SJSA1 (cell line): ENCODE results near the gene BCAP31. TPM values are rescaled to one million over a fixed set of nuclear protein-coding genes. Genes with fewer than 3 reads are reported as not detected.
"Not testable (repeated sequence)": the region's sequence is repeated elsewhere in the genome, so short reads cannot be mapped to it uniquely, and the experiment has no call there.

Experiments
- DNase-seq, 2 experiments: peaks; one replicate each; pipeline ENCODE4 v3.0.0-alpha.2; 2015 to 2020; ENCODE audit warnings: low spot score in 2 of 2, low read depth in 1 of 2
- H3K27ac ChIP-seq: fragments of 250-450 bp; sonication (Bioruptor Pico); 2 replicates; pipeline ENCODE4 v1.5.1; 2020; ENCODE audit warnings: mild to moderate bottlenecking, moderate library complexity
- H3K27me3 ChIP-seq: fragments of 250-450 bp; sonication (Bioruptor Pico); replicated peaks from 2 replicates; pipeline ENCODE4 v1.5.1; 2020; ENCODE audit warnings: mild to moderate bottlenecking, moderate library complexity
- H3K36me3 ChIP-seq: fragments of 250-450 bp; sonication (Bioruptor Pico); 2 replicates; pipeline ENCODE4 v1.5.1; 2020; ENCODE audit warnings: mild to moderate bottlenecking
- H3K4me1 ChIP-seq: fragments of 250-450 bp; sonication (Bioruptor Pico); replicated peaks from 2 replicates; pipeline ENCODE4 v1.6.1; 2021; ENCODE audit warnings: mild to moderate bottlenecking
- H3K4me3 ChIP-seq: fragments of 250-450 bp; sonication (Bioruptor Pico); 2 replicates; pipeline ENCODE4 v1.5.1; 2020; ENCODE audit warnings: mild to moderate bottlenecking
- H3K9me3 ChIP-seq: fragments of 250-450 bp; sonication (Bioruptor Pico); replicated peaks from 2 replicates; pipeline ENCODE4 v1.5.1; 2020; ENCODE audit warnings: mild to moderate bottlenecking
- total RNA-seq: library from RNA; depleted of rRNA; stranded (reverse); fragments of >200 nt; shearing (Covaris generic); gene quantifications from 2 replicates; pipeline ENCODE4 v1.2.3, GENCODE V29; 2014

Gene BCAP31
- total RNA-seq, 1 experiment from 2014 or later = 188 TPM

DNA sequence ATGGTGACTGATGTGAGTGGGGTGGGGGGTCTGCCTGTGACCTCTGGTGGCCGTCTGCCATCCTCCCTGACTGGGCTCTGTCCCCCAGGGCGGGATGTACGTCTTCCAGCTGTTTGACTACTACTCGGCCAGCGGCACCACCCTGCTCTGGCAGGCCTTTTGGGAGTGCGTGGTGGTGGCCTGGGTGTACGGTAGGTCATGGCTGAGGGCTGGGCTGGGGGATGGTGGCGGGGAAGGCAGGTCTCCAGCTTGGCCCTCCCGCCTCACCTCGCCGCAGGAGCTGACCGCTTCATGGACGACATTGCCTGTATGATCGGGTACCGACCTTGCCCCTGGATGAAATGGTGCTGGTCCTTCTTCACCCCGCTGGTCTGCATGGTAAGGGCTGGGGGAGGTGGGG, 29.9 kb downstream of the BCAP31 start:
- H3K27me3 ChIP-seq, DNase-seq, H3K4me1 ChIP-seq, H3K36me3 ChIP-seq, H3K4me3 ChIP-seq, H3K9me3 ChIP-seq, H3K27ac ChIP-seq: not testable (repeated sequence)

DNA sequence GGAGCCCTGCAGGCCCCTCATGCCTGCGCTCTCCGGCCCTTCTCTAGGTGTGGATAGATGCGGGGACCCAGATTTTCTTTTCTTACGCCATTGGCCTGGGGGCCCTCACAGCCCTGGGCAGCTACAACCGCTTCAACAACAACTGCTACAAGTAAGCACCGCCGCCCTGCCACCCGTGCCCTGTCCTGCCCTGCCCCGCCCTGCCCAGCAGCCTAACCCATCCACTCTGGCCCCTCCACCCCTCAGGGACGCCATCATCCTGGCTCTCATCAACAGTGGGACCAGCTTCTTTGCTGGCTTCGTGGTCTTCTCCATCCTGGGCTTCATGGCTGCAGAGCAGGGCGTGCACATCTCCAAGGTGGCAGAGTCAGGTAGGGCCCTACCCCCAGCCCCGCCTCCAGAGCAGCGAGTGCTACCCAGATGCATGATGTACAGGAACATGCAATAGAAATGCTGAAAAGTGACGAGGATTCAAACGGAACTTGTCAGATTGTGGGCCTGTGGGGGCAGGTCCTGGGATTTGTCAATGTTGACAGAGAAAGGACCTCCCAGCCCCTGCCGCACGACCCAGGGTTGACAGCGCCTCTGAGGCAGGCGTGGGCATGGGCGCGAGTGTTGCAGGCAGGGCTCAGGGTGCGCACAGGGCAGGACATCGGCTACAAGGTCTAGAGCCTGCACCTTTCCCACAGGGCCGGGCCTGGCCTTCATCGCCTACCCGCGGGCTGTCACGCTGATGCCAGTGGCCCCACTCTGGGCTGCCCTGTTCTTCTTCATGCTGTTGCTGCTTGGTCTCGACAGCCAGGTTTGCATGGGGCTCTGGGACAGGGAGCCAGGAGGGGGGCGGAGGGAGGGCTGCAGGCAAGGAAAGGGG, 30.7 kb downstream of the BCAP31 start:
- Histone ChIP-seq H3K4me3 (no peak overlapping the region), H3K27ac (no peak overlapping the region), H3K27me3 (no peaks in the 10 kb centered on the region), H3K36me3 (no peaks in the 10 kb centered on the region), H3K9me3 (no peaks in the 10 kb centered on the region), H3K4me1 (no peaks in the 10 kb centered on the region)
- no peak for DNase-seq

DNA sequence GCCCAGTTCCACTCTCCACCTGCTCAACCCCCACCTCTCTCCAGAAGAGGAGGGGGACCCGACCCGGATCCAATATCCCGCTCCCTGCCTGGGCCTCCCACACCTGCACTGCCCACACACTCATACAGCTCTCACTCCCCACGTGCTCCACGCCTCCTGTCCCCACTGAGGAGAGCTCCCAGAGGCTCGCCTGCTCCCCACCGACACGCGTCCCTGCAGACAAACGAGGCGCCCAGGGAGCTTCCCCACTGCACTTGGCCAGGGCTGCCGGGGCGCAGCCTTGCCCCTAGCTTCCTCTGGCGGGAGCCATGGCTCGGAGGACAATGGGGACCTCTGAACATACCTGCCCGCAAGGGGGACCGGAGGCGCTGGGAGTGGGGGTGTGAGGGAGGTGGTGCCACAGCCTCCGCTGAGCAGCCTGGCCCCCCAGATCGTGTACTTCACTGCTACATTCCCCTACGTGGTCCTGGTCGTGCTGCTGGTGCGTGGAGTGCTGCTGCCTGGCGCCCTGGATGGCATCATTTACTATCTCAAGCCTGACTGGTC, 31.5 kb downstream of the BCAP31 start:
- H3K4me3 ChIP-seq = no peak overlapping the region
- H3K27me3 ChIP-seq = no peaks in the 10 kb centered on the region
- H3K27ac ChIP-seq = no peak overlapping the region
- DNase-seq = no peak
- no peaks in the 10 kb centered on the region for H3K36me3 ChIP-seq
- no peaks in the 10 kb centered on the region for H3K4me1 ChIP-seq
- H3K9me3 ChIP-seq = no peaks in the 10 kb centered on the region

DNA sequence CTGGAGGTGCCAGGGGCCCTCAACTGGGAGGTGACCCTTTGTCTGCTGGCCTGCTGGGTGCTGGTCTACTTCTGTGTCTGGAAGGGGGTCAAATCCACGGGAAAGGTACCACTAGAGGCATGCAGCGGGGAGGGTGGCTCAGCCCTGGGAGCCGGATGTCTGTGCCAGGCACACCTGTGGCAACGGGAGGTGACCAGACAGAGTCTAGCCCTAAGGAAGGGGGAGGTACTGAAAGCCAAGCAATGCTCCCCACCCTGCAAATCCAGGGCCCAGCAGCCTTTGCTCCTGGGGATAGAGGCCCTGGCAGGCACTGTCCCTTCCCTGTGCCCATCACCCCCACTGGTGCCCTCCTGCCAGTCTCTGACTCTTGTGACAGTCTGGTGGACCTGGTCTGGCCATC, 32.2 kb downstream of the BCAP31 start:
- H3K27me3 ChIP-seq = no peaks in the 10 kb centered on the region
- no peak for DNase-seq
- H3K4me1 ChIP-seq = no peaks in the 10 kb centered on the region
- H3K9me3 ChIP-seq = no peaks in the 10 kb centered on the region
- no peaks in the 10 kb centered on the region for H3K36me3 ChIP-seq
- no peak overlapping the region for H3K27ac ChIP-seq
- no peak overlapping the region for H3K4me3 ChIP-seq

DNA sequence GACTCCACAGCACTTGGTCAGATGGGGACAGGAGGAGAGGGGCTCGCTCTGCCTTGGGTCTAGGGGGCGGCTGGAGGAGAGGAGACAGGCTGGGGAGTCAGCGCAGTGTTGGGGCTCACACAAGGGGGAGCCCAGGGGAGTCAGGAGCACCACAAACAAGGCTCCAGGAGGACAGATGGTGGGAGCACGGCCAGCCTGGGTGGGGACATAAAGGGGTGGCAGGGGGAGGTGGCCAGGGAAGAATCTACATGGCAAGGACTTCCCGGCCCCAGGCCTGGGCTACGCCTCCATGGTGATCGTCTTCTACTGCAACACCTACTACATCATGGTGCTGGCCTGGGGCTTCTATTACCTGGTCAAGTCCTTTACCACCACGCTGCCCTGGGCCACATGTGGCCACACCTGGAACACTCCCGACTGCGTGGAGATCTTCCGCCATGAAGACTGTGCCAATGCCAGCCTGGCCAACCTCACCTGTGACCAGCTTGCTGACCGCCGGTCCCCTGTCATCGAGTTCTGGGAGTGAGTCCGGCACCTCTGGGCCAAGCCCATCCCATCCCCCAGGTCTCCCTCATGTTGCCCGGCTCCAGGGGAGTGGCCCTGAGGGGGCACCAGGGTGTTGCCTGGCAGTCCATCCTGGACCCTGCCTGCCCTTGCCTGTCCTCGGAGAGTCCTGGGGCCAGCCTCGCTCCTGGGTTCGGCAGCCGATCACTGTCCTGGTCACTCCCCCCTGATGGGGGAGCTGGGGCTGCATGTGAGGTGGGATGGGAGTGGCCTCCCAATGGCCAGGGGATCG, 33.0 kb downstream of the BCAP31 start:
- not testable (repeated sequence) for H3K9me3 ChIP-seq, H3K27ac ChIP-seq, H3K27me3 ChIP-seq, H3K36me3 ChIP-seq, DNase-seq, H3K4me1 ChIP-seq, H3K4me3 ChIP-seq

DNA sequence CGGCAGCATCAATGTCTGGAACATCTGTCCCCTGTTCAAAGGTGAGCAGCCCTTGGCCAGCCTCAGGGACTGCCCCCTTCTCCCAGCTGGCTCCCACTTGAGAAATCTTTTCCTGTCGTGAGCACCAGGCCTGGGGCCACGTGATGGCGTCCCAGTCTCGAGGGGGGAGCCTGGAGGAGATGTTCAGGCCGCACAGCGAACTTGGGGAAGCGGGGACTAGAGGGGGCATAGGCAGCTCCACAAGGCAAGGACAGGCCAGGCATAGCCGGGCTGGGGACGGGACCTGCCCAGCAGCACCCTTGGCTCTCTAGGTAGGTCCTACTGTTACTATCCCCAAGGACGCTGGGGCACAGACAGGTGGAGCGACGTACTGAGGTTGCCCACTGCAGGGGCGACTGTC, 33.7 kb downstream of the BCAP31 start:
- no peak overlapping the region for H3K27ac ChIP-seq
- no peaks in the 10 kb centered on the region for H3K4me1 ChIP-seq
- no peaks in the 10 kb centered on the region for H3K27me3 ChIP-seq
- no peak overlapping the region for H3K4me3 ChIP-seq
- H3K9me3 ChIP-seq = no peaks in the 10 kb centered on the region
- no peak for DNase-seq
- no peaks in the 10 kb centered on the region for H3K36me3 ChIP-seq

DNA sequence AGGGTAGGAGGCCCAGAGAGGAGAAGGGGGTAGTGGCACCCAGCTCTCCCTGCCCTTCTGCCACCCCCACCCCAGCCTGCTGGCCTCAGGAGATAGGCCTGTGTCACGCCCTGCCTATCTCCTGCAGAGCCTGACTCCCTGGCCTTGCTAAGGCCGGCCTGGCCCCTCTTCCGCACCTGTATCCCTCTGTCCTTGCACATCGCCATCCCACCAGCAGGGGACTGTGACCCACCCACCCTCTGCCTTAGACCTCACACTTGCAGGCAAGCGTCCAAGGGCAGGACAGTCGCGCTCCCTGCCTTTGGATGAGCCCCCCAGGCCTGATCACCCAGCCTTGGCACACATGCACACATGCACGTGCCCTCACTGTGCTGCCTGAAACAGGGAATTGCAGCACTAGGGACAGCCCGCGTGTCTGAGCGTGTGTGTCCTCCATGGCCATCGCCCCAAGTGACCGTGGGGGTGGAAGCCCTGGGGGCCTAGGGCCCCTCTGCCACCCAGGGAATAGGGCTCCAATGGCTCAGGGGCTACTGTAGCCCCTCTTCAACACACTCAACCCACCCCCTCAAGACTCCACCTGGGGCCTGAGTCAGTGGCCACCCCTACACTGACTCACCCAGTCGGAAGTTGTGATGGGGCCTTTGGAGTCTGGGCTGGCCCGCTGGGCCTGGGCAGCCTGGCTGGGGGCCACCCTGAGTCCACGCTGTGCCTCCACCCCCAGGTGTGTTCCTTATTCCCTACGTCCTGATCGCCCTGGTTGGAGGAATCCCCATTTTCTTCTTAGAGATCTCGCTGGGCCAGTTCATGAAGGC, 34.3 kb downstream of the BCAP31 start:
- H3K4me1 ChIP-seq = no peaks in the 10 kb centered on the region
- H3K9me3 ChIP-seq = no peaks in the 10 kb centered on the region
- no peaks in the 10 kb centered on the region for H3K27me3 ChIP-seq
- no peaks in the 10 kb centered on the region for H3K36me3 ChIP-seq
- H3K4me3 ChIP-seq = no peak overlapping the region
- H3K27ac ChIP-seq = no peak overlapping the region
- DNase-seq = no peak

DNA sequence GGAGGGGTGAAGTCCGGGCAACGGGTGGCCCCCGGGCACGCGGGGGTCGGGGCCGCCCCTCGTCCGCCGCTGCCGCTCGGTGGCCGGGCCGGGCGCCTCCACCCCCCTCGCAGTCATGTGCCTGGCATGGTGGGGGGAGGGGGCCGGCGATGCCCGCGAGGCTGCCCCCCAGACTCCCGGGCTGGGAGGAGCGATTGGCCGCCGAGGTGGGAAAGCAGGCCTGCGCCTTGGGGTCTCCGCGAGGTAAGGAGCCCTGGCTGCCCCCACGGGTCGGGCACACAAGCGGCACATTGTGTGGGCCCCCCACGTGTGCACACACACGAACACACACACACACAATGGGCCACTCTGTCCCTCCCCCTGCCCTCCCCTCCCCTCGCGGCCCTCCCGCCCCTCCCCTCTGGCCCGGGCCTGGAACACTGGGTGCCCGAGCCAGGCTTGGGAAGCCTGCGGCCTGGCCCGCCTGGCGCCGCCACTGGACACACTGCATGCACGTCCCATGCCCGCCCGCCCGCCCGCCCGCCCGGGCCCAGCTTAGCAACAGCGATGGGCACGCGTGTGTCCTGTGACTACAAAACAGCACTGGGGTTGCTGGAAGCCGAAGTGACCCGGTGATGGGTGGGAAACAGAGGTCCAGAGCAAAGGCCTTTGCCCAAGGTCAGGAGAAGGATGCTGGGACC, 35.1 kb downstream of the BCAP31 start:
- H3K4me3 ChIP-seq = no peak overlapping the region

DNA sequence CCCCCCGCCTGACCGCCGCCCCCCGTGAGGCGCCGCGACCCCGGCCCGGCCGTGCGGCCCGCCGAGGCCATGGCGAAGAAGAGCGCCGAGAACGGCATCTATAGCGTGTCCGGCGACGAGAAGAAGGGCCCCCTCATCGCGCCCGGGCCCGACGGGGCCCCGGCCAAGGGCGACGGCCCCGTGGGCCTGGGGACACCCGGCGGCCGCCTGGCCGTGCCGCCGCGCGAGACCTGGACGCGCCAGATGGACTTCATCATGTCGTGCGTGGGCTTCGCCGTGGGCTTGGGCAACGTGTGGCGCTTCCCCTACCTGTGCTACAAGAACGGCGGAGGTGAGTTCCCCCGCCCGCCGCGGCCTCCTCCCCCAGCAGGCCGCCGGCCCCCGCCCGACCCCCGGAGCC, 35.7 kb downstream of the BCAP31 start:
- no peak overlapping the region for H3K27ac ChIP-seq
- H3K4me3 ChIP-seq = no peak overlapping the region
- no peak for DNase-seq
- no peaks in the 10 kb centered on the region for H3K27me3 ChIP-seq
- H3K36me3 ChIP-seq = no peaks in the 10 kb centered on the region
- no peaks in the 10 kb centered on the region for H3K4me1 ChIP-seq
- H3K9me3 ChIP-seq = no peaks in the 10 kb centered on the region

More for the DNA sequence above, 35.1 kb downstream of the BCAP31 start:
- Histone ChIP-seq H3K27ac (no peak overlapping the region), H3K27me3 (no peaks in the 10 kb centered on the region), H3K4me1 (no peaks in the 10 kb centered on the region), H3K9me3 (no peaks in the 10 kb centered on the region), H3K36me3 (no peaks in the 10 kb centered on the region)
- no peak for DNase-seq

DNA sequence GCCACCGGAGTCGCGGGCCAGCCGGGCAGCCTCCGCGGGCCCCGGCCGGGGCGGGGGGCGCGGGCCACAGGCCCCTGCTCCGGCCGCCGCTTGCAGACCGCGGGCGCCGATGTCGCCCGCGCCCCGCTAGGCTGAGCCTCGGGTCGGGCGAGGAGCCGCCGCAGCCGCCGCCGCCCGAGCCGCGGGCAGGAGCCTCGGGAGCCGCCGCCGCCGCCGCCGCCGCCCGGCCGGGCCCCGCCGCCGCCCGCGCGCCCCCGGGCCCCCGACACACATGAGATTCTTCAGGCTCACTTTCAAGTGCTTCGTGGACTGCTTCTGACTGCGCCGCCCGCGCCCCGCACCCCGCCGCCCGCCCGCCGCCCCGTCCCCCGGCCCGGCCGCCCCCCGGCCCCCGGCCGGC, 36.1 kb downstream of the BCAP31 start:
- Histone ChIP-seq H3K4me1 (no peaks in the 10 kb centered on the region), H3K27ac (no peak overlapping the region), H3K36me3 (no peaks in the 10 kb centered on the region), H3K4me3 (no peak overlapping the region), H3K9me3 (no peaks in the 10 kb centered on the region), H3K27me3 (no peaks in the 10 kb centered on the region)
- DNase-seq = no peak

DNA sequence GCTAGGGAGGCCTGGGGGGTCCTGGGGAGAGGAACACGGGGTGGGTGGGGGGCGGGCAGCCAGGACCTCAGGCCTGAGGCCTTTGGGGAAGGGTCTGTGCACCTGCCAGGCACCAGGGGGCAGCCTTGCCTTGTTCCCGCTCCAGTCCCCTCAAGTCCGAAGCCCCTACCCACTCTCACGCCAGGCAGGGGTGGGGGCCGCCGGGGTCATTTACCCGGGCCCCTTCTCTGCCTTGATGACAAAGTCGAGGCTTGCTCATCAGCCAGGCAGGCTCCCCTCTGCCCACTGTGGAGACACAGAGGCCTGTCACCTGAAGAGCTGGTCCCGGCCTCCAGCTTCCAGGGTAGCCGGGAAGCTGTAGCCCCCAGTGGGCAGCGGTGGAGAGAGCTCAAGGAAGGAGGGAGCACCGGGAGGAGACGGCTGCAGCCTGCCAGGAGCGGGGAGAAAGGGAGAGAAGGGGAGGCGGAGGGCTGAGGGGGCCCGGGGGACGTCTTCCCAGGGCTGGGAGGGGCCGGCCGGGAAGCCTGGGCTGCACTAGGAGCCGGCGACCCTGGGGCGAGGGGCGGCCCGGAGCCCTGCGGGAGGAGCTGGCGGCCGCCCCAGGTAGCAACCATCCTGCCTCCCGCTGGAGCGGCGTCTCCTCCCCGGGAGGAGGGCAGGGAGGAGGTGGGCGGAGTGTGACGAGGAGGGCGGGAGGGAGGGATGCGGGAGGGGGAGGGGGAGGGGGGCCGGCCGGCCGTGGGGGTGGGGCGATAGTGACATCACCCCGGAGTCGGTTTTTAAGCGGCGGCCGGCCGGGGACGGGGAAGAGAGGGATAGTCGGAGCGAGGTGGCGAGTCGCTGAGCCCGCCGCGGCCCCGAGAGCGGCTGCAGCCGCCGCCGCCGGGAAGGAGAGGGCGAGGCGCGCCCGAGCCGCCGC, 36.8 kb downstream of the BCAP31 start, which contains the start of gene SLC6A8:
TSS of gene SLC6A8 (plus strand) at position 806 of the 919 bp plus-strand sequence. CDS start 649 bp downstream, outside the sequence.
- H3K27ac ChIP-seq = no peak within 1 kb of the TSS
- H3K4me1 ChIP-seq = no peaks in the 10 kb centered on the region
- no peaks in the 10 kb centered on the region for H3K9me3 ChIP-seq
- no peaks in the 10 kb centered on the region for H3K27me3 ChIP-seq
- no peaks in the 10 kb centered on the region for H3K36me3 ChIP-seq
- H3K4me3 ChIP-seq = no peak within 1 kb of the TSS
- DNase-seq = peak; percentile 29 to 60

DNA sequence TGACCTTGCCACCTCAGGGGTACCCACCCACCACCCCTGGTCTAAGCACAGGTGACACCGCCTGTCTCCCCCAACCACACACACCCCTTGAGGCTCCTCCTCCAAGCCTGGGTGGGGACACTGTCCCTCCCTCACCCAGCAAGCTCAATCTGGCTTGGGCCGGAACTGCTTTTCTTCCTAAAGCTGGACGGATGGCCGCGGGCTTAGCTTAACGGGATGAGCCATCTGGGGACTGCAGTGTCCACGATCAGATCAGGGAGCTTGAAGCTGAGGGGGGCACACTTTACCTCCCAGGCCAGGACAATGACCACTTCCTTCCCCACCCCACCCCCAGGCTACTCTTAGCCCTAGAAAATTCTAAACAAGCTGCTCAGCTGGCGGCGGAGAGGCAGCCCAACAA, 37.5 kb downstream of the BCAP31 start:
- H3K4me3 ChIP-seq = no peak overlapping the region
- no peaks in the 10 kb centered on the region for H3K9me3 ChIP-seq
- no peak overlapping the region for H3K27ac ChIP-seq
- H3K4me1 ChIP-seq = no peaks in the 10 kb centered on the region
- no peak for DNase-seq
- H3K36me3 ChIP-seq = no peaks in the 10 kb centered on the region
- no peaks in the 10 kb centered on the region for H3K27me3 ChIP-seq
